Stomach (tissue), 9 donors: Measurements from ENCODE around the gene SLC25A40. TPM values are rescaled to one million over a fixed set of nuclear protein-coding genes. Genes with fewer than 3 reads are reported as not detected.
"Not testable (repeated sequence)": the region's sequence is repeated elsewhere in the genome, so short reads cannot be mapped to it uniquely, and the experiment has no call there.

Source experiments
- DNase-seq, 2 donors: peaks; one replicate each; pipeline versions ENCODE4 v3.0.0 to v3.0.0-alpha.2; 2013 to 2019
- H3K27ac ChIP-seq, 5 donors: fragments of 200-600 bp in 4 of 5; sonication (generic) in 4 of 5; one replicate each; pipeline ENCODE4 v1.5.1; 2013 to 2019; ENCODE audit warnings: mild to moderate bottlenecking in 1 of 5, moderate library complexity in 1 of 5
- H3K27me3 ChIP-seq, 3 donors: fragments of 200-600 bp; sonication (generic); one replicate each; pipeline ENCODE4 v1.5.1; 2017 to 2019; ENCODE audit warnings: mixed run types in 1 of 3
- H3K36me3 ChIP-seq, 4 donors: fragments of 200-600 bp; sonication (generic); 1 replicate in 3 of 4; 2 replicates in 1 of 4; pipeline ENCODE4 v1.5.1; 2016 to 2019
- H3K4me1 ChIP-seq, 4 donors: fragments of 200-600 bp; sonication (generic); one replicate each; pipeline ENCODE4 v1.5.1; 2016 to 2019
- H3K4me3 ChIP-seq, 4 donors: fragments of 200-600 bp; sonication (generic) in 3 of 4; one replicate each; pipeline ENCODE4 v1.5.1; 2016 to 2019; ENCODE audit warnings: mild to moderate bottlenecking in 1 of 4
- H3K9me3 ChIP-seq, 4 donors: fragments of 200-600 bp; sonication (generic); one replicate each; pipeline ENCODE4 v1.5.1; 2016 to 2019
- EP300 ChIP-seq: sonication (generic); formaldehyde crosslinking; IDR thresholded peaks from one replicate; pipeline ENCODE4 v1.6.1; 2017; ENCODE audit warnings: antibody characterized with exemption
- POLR2A ChIP-seq, 4 donors: fragments of 450-650 bp; IDR thresholded peaks; one replicate each; pipeline ENCODE4 v1.6.1; 2016; ENCODE audit warnings: antibody characterized with exemption in 4 of 4, control low read depth in 2 of 4, mild to moderate bottlenecking in 1 of 4, moderate library complexity in 1 of 4
- POLR2AphosphoS5 ChIP-seq, 3 donors: sonication (generic); formaldehyde crosslinking; IDR thresholded peaks; one replicate each; pipeline ENCODE4 v1.6.1; 2016; ENCODE audit warnings: antibody characterized with exemption in 3 of 3
- WGBS, 5 donors: extraction: QIAGEN DNeasy Blood & Tissue Kit in 3 of 5; methylation state at CpG; one replicate each; pipeline versions ENCODE4 v1.1.5 to v1.1.7; 2013 to 2018; 5-methylcytosine and 5-hydroxymethylcytosine counted together
- intact Hi-C: fragments of 100-400 bp; cut with DNase I; formaldehyde crosslinking; loops from one replicate; pipeline ENCODE4 v1.15.1; 2023; ENCODE audit warnings: low total_unique reads
- polyA plus RNA-seq, 3 donors: library from polyadenylated mRNA; stranded (reverse); fragments of 200-250 nt; gene quantifications; one replicate each; pipeline ENCODE4 v1.2.3, GENCODE V29; 2013
- total RNA-seq, 5 donors: library from RNA; depleted of rRNA; stranded (reverse); fragments of >200 nt; gene quantifications; one replicate each; pipeline versions ENCODE4 v1.1.0 to v1.2.3, GENCODE V29; 2014 to 2016
- TF ChIP-seq, protein P1 (sequence below), 7 experiments: fragments of 450-650 bp in 4 of 7; fragments of 200-600 bp in 3 of 7; sonication (generic) in 3 of 7; IDR thresholded peaks; one replicate each; pipeline ENCODE4 v1.5.1; 2016 to 2019; ENCODE audit warnings: antibody characterized with exemption in 7 of 7, control low read depth in 2 of 7, mild to moderate bottlenecking in 1 of 7
- donor health status: healthy with polysubstance abuse.
- donor health status: Bipolar disorder and iron deficiency.
- donor health status: healthy.

The SLC25A40 gene
- total and polyA plus RNA-seq, 8 donors = 3.5 to 22.0 (median 8.1) TPM; not detected in 1

DNA sequence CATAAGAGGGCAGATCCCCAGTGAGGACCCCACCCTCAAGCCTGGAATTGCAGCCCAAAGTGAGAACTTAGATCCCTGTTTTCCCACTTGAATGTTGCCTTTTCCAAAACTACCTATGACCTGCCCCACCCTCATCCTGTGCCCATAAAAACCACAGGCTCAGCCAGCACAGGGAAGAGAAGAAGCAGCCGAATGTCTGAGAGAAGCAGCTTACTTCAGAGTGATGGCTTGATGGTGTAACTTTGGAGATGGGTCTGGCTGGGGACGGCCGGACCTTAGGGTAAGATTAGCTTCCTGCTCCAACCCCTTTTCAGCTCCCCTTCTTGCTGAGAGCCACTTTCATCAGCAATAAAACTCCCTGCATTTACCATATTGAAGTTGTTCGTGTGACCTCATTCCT lies 5.7 kb downstream of the SLC25A40 start:
- peaks cover 0 to 31% (median 18%) of the 10 kb centered on the region in 4 donors for H3K36me3 ChIP-seq
- intact Hi-C loops = no loop called here
- WGBS, 5 donors = 94 to 100% (median 99%) methylated on average over 4 of the region's 4 CpGs
- H3K4me3 ChIP-seq = no peak overlapping the region
- TF ChIP-seq, protein P1, sequence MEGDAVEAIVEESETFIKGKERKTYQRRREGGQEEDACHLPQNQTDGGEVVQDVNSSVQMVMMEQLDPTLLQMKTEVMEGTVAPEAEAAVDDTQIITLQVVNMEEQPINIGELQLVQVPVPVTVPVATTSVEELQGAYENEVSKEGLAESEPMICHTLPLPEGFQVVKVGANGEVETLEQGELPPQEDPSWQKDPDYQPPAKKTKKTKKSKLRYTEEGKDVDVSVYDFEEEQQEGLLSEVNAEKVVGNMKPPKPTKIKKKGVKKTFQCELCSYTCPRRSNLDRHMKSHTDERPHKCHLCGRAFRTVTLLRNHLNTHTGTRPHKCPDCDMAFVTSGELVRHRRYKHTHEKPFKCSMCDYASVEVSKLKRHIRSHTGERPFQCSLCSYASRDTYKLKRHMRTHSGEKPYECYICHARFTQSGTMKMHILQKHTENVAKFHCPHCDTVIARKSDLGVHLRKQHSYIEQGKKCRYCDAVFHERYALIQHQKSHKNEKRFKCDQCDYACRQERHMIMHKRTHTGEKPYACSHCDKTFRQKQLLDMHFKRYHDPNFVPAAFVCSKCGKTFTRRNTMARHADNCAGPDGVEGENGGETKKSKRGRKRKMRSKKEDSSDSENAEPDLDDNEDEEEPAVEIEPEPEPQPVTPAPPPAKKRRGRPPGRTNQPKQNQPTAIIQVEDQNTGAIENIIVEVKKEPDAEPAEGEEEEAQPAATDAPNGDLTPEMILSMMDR (IDR thresholded peaks at IDR 0.05) = no peak
- TF ChIP-seq POLR2A (IDR thresholded peaks at IDR 0.05) (no peak), EP300 (no peak), POLR2AphosphoS5 (IDR thresholded peaks at IDR 0.05) (no peak)
- peaks cover 0 to 22% (median 11%) of the 10 kb centered on the region in 4 donors for H3K4me1 ChIP-seq
- H3K27me3 ChIP-seq = no peaks in the 10 kb centered on the region
- DNase-seq = no peak
- no peak overlapping the region for H3K27ac ChIP-seq
- H3K9me3 ChIP-seq = peaks cover 6 to 46% (median 20%) of the 10 kb centered on the region in 4 donors

DNA sequence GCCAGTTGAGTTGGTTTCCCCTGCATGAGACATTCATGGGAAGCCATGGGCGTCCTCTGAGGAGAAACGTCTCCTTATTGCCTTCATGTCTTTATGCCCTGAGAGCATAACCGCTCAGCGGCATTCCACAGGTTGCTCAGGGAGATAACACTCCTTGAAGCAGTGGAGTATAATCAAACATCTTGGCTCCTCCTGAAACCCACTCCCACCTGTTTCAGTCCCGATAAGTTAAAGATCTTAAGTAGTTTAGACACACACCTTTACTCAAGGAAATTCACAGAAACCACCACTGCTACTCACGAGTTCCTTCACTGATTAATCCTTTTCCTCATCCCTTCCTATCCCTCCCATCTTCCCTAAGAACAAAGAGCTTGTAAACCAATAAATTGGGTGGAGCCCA lies 9.6 kb downstream of the SLC25A40 start:
- H3K27me3 ChIP-seq, H3K4me1 ChIP-seq, H3K4me3 ChIP-seq, intact Hi-C loops, DNase-seq, H3K27ac ChIP-seq: not testable (repeated sequence)
- peaks cover 0 to 33% (median 20%) of the 10 kb centered on the region in 4 donors for H3K36me3 ChIP-seq
- WGBS, 5 donors = 96 to 98% (median 96%) methylated on average over 6 of the region's 6 CpGs
- peaks cover 6 to 40% (median 23%) of the 10 kb centered on the region in 4 donors for H3K9me3 ChIP-seq

GRCh38 chr7:87866089-87866488 lies 10.1 kb downstream of the SLC25A40 start:
- TF ChIP-seq, protein P1 (IDR thresholded peaks at IDR 0.05) = no peak
- TF ChIP-seq EP300 (no peak), POLR2AphosphoS5 (IDR thresholded peaks at IDR 0.05) (no peak), POLR2A (IDR thresholded peaks at IDR 0.05) (no peak)
- Histone ChIP-seq H3K36me3 (peaks cover 0 to 32% (median 19%) of the 10 kb centered on the region in 4 donors), H3K4me3 (no peak overlapping the region), H3K4me1 (no peaks in the 10 kb centered on the region), H3K27me3 (no peaks in the 10 kb centered on the region), H3K9me3 (peaks cover 6 to 38% (median 21%) of the 10 kb centered on the region in 4 donors), H3K27ac (no peak overlapping the region)
- 95 to 97% (median 96%) methylated on average over 2 of the region's 2 CpGs for WGBS, 5 donors
- intact Hi-C loops = no loop called here
- no peak for DNase-seq

- Histone ChIP-seq H3K27me3 (no peaks in the 10 kb centered on the region), H3K36me3 (peaks cover 7 to 48% (median 35%) of the 10 kb centered on the region in 4 donors), H3K27ac (no peak overlapping the region), H3K9me3 (no peaks in the 10 kb centered on the region), H3K4me1 (no peaks in the 10 kb centered on the region), H3K4me3 (no peak overlapping the region)
- TF ChIP-seq POLR2AphosphoS5 (IDR thresholded peaks at IDR 0.05) (no peak), EP300 (no peak), POLR2A (IDR thresholded peaks at IDR 0.05) (no peak)
- TF ChIP-seq, protein P1 (IDR thresholded peaks at IDR 0.05) = no peak
- DNase-seq = no peak
- 86 to 95% (median 93%) methylated on average over 3 of the region's 3 CpGs for WGBS, 5 donors
- intact Hi-C loops = no loop called here
These were observed 17.6 kb downstream of the SLC25A40 start for GRCh38 chr7:87858417-87859100.

DNA sequence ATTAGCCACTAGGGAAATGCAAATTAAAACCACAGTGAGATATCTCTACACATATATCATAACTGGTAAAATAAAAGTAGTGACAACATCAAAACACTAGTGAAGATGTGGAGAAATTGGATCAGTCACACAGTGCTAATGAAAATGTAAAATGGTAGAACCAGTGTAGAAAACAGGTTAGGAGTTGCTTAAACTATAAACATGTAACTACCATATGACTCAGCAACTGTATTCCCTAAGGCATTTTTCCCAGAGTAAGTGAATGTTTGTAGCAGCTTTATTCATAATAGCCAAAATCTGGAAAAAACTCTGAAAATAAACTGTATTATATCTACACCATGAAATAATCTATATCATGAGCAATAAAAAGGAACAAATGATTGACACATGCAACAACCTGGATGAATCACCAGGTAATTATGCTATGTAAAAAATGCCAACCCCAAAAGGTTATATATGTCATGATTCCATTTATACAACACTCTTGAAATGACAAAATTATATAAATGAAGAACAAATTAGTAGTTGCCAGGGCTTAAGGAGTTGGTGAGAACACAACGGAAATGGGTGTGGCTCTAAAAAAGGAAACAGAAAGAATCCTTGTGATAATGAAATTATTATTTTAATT lies 22.8 kb downstream of the SLC25A40 start:
- Histone ChIP-seq H3K36me3 (peaks cover 6 to 46% (median 37%) of the 10 kb centered on the region in 4 donors), H3K4me1 (no peaks in the 10 kb centered on the region), H3K9me3 (no peaks in the 10 kb centered on the region), H3K4me3 (no peak overlapping the region), H3K27ac (no peak overlapping the region), H3K27me3 (no peaks in the 10 kb centered on the region)
- DNase-seq = no peak
- 68 to 83% (median 77%) methylated on average over 1 of the region's 1 CpG for WGBS, 5 donors
- TF ChIP-seq EP300 (no peak), POLR2A (IDR thresholded peaks at IDR 0.05) (no peak), POLR2AphosphoS5 (IDR thresholded peaks at IDR 0.05) (no peak)
- TF ChIP-seq, protein P1 (IDR thresholded peaks at IDR 0.05) = no peak
- intact Hi-C loops = no loop called here
